Stimulated activated CD8-positive, alpha-beta memory T cell treated with anti-CD3 and anti-CD28 coated beads, Interleukin-4, amount 100 ng/mL, for 24 hours (primary cell): ENCODE data around the gene RALGDS.

Source experiments
- DNase-seq: peaks from one replicate; pipeline ENCODE4 v3.0.0-alpha.2; 2020; ENCODE audit warnings: low read depth

Gene RALGDS

DNA sequence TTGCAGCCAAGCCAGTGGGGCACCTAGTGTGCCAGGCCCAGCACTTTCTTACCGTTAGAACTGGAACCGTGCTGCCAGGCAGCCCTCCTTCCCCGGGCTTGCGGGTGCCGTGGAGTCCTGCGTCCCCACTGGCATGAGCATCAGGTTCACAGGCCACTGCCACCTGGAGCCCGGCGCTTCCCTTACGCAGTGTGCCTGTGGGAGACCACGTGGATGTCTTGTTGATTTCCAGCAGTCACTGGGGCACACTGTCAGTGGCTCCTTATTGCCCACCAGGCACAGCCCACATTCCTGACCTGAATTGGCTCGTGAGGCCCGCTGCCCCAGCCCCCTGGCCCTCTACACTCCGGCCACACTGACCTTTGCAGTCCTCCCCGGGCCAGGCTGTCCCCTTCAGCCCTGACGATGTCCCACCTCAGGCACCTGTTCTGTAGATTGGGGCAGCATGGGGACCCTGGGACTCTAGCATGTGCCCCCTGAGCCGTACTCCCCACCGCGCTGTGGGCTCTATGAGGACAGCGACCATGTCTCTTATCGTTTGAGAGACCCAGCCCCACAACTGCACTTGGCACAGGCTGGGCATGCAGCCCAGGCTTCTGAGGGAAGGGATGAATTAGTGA, 69.6 kb downstream of the RALGDS start:
- no peak for DNase-seq

DNA sequence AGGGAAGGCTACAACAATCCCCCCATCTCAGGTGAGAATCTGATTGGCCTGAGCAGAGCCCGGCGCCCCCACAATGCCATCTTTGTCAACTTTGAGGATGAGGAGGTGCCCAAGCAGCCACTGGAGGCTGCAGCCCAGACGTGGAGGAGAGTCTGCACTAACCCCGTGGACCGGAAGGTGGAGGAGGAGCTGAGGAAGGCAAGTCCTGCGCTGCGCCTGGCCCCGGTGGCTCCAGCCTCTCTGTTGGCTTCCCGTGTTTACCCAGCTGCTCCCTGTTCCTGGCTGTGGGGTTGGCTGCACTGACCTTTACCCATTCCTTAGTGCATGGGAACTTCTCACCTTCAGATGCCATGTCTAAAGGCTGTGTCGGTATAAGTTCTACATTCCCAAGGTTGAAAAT, 70.3 kb downstream of the RALGDS start:
- no peak for DNase-seq

DNA sequence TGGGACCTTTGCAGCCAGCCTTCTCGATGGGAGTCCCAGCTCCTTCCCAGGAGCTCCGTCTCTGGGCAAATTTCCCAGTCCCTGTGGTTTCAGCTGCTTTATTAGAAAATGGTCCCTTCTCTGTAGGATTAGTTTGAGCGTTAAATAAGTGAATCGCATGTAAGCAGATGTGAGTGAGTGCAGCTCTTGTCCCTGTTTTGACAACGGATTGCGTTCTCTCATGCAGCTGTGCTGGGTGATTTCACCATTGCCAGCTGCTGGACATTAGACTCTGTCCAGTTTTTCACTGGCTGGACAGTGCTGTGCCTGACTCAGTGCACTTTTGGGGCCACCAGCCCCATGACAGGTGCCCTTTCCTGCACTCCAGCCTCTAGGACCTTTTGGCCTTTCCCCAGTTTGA, 70.9 kb downstream of the RALGDS start:
- DNase-seq, result no peak

DNA sequence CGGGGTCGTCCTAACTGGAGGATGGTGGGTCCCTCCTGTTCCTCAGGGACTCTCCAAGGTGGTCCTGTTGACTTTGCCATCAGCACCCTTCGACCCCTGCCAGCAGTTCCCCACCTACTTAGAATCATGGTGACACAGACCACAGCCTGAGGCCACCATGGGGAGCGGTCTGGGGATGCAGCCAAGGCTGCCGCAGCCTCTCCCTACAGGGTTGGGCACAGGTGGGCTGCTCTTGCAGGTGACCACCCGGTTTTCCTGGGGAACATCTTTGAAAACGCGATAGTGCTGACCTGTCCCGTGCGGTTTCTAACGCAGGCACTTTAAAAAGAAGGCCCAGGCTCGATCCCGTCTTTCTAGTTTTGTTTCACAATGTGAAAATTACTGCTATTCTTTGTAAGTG, 72.0 kb downstream of the RALGDS start:
- DNase-seq, result no peak

DNA sequence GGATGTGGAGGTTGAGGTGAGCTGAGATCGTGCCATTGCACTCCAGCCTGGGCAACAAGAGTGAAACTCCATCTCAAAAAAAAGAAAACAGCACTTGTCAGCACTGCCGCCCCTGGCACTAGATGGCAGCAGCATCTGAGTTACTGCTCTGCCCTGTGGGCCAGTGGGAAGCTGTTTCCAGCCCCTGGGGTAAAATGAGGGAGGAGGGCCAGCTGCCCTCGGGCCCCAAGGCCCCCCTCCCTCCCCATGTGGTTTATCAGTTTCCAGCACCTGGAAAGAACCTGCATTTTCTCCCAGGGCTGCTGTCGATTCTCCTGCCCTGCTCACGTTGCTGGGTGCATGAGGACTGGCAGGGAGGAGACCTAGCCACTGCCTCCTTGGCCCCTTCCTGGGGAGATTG, 72.4 kb downstream of the RALGDS start:
- DNase-seq, result no peak
